WERI-Rb-1 (cell line): Measurements from ENCODE around the gene SMIM7.
A peak's percentile ranks its signal among the peaks of the same experiment; 100 is the strongest.

Experiments used
- DNase-seq: peaks from one replicate; pipeline ENCODE4 v3.0.0-alpha.2; 2020
- H3K27ac ChIP-seq: fragments of 250-450 bp; sonication (Bioruptor Pico); 2 replicates; pipeline ENCODE4 v1.5.1; 2020; ENCODE audit warnings: mild to moderate bottlenecking, moderate library complexity
- H3K27me3 ChIP-seq: fragments of 250-450 bp; sonication (Bioruptor Pico); 2 replicates; pipeline ENCODE4 v1.5.1; 2021; ENCODE audit warnings: mild to moderate bottlenecking, low read depth, moderate library complexity; ENCODE audit not compliant: insufficient read depth, severe bottlenecking
- H3K36me3 ChIP-seq: fragments of 250-450 bp; sonication (Bioruptor Pico); 2 replicates; pipeline ENCODE4 v1.5.1; 2020; ENCODE audit warnings: mild to moderate bottlenecking, moderate library complexity
- H3K4me3 ChIP-seq: 2 replicates; pipeline ENCODE4 v1.5.1; 2011; ENCODE audit warnings: low read depth, mild to moderate bottlenecking, control low read depth, low read length
- H3K9me3 ChIP-seq: fragments of 250-450 bp; sonication (Bioruptor Pico); 2 replicates; pipeline ENCODE4 v1.5.1; 2021; ENCODE audit warnings: mild to moderate bottlenecking, moderate library complexity; ENCODE audit not compliant: severe bottlenecking
- CTCF ChIP-seq: IDR thresholded peaks from 2 replicates; pipeline ENCODE4 v1.5.1; 2011; ENCODE audit warnings: low read depth, mild to moderate bottlenecking, control low read depth, inconsistent platforms, low read length

Gene SMIM7

GRCh38 chr19:16660763-16661479 lies 977 bp upstream of the SMIM7 start, which contains the start of gene TMEM38A:
TMEM38A (plus strand) TSS chr19:16661139; CDS start chr19:16661218, 79 bp downstream.
- no peak for TF ChIP-seq CTCF
- peak within 1 kb of the TSS; percentile 97 for H3K27ac ChIP-seq
- H3K27me3 ChIP-seq: no peaks in the 10 kb centered on the region
- peak within 1 kb of the TSS; percentile 81 for H3K4me3 ChIP-seq
- H3K9me3 ChIP-seq: no peaks in the 10 kb centered on the region
- DNase-seq: peak; percentile 52
- H3K36me3 ChIP-seq: peaks cover 26% of the 10 kb centered on the region

DNA sequence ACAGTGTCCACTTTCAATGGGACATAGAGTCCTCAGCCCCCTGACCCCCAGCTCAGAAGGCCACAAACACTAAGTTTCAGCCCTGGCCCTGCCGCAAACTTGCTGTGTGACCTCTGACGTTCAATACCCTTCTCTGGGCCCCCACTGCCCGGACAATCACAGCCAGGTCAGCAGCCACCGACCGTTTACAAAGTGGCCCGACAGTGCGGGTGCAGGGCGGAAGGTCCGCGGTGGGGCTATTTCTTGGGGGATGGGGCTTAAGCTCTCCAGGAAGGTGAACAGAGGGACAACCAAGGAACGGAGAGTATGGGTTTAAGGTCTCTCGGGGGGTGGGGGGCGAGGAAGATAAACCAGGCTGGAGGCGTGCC lies 496 bp downstream of the SMIM7 start:
- Histone ChIP-seq H3K27ac (peak overlapping the region; percentile 97), H3K36me3 (peaks cover 36% of the 10 kb centered on the region), H3K9me3 (no peaks in the 10 kb centered on the region), H3K27me3 (no peaks in the 10 kb centered on the region), H3K4me3 (peak overlapping the region; percentile 81)
- TF ChIP-seq CTCF: no peak
- no peak for DNase-seq

- Histone ChIP-seq H3K9me3 (no peaks in the 10 kb centered on the region), H3K36me3 (peaks cover 56% of the 10 kb centered on the region), H3K4me3 (no peak overlapping the region), H3K27ac (no peak overlapping the region), H3K27me3 (no peaks in the 10 kb centered on the region)
- no peak for TF ChIP-seq CTCF
- DNase-seq: no peak
Measured at GRCh38 chr19:16657384-16657783, 2.6 kb downstream of the SMIM7 start.

DNA sequence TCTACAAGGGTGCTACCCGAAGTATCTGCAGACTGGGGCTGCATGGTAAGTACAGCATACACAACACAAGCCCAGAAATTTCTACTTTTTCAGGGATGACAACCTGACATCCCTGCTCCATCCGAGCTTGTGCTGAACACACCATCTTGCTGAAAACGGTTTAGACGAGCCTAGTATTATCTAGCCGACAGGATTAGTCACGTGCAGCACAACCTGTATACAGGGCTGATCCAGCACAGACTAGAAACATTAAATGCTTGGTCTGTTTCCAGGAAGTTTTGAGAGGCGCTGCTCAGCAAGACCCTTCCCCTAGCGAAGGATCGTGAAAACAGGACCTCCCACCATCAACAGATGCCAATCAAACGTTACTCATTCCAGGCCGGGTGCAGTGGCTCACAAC lies 4.2 kb downstream of the SMIM7 start:
- H3K27ac ChIP-seq: peak overlapping the region; percentile 65
- H3K4me3 ChIP-seq: no peak overlapping the region
- no peak for TF ChIP-seq CTCF
- H3K27me3 ChIP-seq: no peaks in the 10 kb centered on the region
- peak; percentile 43 for DNase-seq
- H3K36me3 ChIP-seq: peaks cover 69% of the 10 kb centered on the region
- no peaks in the 10 kb centered on the region for H3K9me3 ChIP-seq

- Histone ChIP-seq H3K9me3 (no peaks in the 10 kb centered on the region), H3K27me3 (no peaks in the 10 kb centered on the region), H3K36me3 (peaks cover 77% of the 10 kb centered on the region), H3K4me3 (no peak overlapping the region), H3K27ac (peak overlapping the region; percentile 65)
- no peak for TF ChIP-seq CTCF
- no peak for DNase-seq
Measured at GRCh38 chr19:16654627-16655026, 5.3 kb downstream of the SMIM7 start.

GRCh38 chr19:16654140-16654539 lies 5.8 kb downstream of the SMIM7 start:
- H3K9me3 ChIP-seq: no peaks in the 10 kb centered on the region
- H3K27ac ChIP-seq: peak overlapping the region; percentile 65
- DNase-seq: no peak
- H3K36me3 ChIP-seq: peaks cover 79% of the 10 kb centered on the region
- no peak overlapping the region for H3K4me3 ChIP-seq
- TF ChIP-seq CTCF: no peak
- H3K27me3 ChIP-seq: no peaks in the 10 kb centered on the region
